NCI-H748 treated with DMSO at 0.1 percent for 48 hours (cell line): ENCODE data around the gene ZNF33B.
"Not testable (repeated sequence)": the region's sequence is repeated elsewhere in the genome, so short reads cannot be mapped to it uniquely, and the experiment has no call there.

Experiments
- DNase-seq: peaks from one replicate; lab custom pipeline; 2025; lab: John Stamatoyannopoulos, UW

Gene ZNF33B

DNA sequence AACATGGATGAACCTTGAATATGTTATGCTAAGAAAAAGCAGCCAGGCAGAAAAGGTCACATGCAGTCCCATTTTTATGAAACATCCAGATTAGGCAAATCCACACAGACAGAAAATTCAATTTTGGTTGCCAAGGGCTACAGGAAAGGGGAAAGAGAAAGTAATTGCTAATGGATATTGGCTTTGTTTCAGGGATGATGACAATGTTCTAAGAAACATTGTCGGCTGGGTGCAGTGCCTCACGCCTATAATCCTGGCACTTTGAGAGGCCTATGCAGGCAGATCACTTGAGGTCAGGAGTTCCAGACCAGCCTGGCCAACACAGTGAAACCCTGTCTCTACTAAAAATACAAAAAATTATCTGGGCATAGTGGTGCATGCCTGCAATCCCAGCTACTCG is 23.0 kb downstream of the ZNF33B start:
- DNase-seq, result no peak

DNA sequence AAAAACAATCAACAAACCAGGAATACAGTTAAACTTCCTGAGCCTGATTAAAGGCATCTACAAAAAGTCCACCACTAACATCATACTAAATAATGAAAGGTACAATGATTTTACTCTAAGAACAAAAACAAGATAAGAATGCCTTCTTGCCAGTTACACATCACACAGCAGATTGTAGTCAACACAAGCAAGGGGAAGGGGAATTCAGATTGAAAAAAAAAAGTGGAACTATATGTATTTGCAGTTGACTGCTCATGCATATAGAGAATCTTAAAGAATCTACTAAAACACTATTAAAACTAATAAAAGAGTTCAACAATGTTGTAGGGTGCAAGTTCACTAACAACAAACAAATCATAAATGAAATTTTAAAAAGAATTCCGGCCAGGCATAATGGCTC is 28.5 kb downstream of the ZNF33B start:
- DNase-seq, result no peak

DNA sequence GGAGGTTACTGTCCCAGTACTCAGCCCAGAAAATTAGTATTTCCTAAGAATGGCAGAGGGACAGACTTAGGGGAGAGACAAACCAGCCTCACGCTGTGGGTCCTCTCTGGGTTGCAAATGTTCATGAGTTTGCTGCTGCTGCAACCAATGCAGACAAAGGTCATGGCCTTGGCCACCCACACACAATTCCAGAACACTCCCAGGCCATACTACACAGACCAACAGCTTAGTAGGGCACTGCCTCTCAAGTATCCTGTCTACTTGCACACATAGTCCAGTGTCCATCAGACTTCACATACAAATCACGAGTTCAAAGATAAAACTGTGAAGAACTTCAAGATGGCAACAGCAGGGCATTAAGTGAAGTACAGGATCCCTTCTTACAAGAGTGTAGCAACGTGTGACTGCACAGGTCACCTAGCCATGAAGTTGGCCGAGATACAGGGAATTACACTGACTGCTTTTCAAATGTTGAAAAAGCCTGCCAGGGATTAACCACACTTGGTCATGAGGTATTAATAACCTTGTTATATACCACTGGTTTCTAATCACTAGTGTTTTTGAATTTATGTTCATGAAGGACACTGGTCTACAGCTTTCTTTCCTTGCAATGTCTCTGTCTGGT is 40.0 kb downstream of the ZNF33B start:
- no peak for DNase-seq

DNA sequence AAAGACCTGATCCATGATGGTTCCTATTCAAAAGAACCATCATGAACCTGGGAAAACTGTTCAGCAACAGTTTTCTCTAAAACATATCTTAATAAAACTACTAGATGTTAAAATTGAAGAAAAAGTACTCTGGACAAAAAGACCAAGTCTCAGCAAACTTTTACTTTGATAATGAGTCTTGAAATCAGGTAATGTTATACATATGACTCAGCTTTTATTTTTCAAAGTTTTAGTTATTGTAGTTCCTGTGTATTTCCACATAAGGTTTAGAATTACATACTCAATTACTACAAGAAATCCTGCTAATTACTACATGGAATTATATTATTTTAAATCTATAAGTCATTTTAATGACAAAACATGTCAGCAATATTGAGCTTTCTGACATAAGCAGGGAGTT is 42.2 kb downstream of the ZNF33B start:
- DNase-seq, result no peak

DNA sequence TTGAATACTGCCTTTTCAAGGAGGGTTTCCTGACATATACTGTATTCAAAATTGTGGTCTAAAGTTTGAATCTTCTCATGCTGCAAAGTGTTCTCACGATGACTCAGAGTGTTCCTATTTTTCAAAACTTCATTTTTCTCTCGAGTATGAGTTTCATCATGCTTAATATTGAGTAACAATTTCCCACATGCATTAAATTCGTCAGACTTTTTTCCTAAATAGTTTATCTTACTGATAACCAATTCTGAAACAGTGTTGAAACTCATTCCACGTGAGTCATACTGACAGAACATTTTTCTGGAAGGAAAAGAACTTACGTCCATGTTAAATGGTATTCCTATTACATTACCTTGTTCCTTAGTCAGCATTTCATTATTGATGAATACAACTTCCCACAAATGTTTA is 44.1 kb downstream of the ZNF33B start:
- no peak for DNase-seq

DNA sequence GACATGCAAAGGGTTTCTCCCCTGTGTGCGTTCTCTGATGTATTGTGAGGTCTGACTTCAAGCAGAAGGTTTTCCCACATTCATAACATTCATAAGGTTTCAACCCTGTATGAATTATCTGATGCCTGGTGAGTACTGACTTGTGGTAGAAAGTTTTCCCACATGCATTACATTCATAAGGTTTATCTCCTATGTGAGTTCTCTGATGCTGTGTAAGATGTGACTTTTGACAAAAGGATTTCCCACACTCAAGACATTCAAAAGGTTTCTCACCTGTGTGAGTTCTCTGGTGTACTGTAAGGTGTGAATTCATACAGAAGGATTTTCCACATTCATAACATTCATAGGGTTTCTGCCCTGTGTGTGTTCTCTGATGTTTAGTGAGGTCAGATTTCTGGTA is 45.1 kb downstream of the ZNF33B start:
- no peak for DNase-seq

DNA sequence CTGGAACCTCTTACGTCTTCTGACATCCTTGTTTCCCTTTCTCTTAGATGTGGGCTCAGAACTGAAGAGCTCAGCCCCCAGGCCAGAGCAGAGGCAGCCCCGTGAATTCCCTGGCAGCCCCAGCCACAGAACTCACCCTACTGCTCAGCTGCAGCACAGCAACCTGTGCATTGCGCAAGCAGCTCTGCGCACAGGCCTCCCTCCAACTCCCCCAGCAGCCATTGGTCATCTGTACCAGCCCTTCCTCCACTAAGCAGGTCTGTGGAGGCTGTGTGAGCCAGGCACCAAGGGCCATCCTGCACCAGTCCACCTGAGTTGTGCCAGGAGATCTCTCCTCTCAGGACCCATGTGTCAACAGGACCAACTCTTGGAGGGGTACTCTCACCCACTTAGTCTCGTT is 54.5 kb downstream of the ZNF33B start:
- DNase-seq, result no peak

DNA sequence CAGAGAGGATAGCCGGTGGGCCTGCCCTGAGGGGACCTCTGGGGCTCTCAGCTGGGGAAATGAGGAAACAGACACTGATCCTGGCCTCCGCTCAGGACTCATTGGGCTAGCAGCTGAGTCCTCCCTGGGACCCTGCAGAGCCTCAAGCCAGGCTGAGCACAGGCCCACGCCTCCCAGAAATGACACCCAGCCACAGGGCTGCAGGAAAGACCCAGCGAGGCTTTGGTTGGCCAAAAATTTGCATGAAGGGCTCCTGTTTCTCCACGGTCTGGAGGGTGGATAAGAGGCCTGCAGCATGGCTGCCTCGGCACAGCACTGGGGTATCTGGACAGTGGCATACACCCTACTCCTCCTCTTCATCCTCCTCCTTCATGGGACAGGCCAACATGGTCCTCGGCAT is 60.4 kb downstream of the ZNF33B start:
- no peak for DNase-seq

DNA sequence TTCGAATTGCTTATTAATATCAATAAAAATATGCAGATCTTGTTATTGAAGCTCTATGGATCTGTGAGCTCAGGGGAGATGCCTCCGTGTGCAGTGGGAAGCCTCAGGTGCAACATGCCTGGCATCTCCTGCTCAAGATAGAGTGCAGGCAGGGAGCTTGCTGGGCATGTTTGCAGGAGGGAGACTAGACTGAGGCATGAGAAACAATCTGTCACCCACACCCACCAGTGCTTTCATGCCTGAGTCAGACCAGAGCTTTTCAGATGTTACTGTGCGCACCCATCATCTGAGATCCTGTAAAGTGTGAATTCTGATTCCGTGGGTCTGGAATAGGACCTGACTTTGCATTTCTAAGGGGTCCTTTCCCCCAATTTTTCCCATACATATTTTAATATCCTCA is 62.0 kb downstream of the ZNF33B start:
- no peak for DNase-seq

DNA sequence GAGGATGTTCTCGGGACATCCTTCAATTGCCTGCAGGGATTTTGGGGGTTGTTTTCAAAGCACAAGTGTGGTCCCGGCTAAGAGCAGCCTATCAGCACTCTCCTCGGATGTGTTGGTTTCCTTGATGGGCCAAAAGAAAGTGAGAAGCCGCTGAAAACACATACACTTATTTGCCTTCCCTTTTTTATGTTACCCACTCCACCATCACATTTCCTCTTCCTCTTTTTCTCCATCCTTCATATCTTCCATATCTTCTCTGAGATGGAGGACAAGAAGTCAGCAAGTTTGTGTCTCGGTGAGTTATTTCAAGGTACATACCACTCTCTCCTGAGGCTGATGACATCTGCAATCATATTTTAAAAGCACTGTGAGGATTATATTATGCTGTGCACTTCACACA is 64.0 kb downstream of the ZNF33B start:
- no peak for DNase-seq

DNA sequence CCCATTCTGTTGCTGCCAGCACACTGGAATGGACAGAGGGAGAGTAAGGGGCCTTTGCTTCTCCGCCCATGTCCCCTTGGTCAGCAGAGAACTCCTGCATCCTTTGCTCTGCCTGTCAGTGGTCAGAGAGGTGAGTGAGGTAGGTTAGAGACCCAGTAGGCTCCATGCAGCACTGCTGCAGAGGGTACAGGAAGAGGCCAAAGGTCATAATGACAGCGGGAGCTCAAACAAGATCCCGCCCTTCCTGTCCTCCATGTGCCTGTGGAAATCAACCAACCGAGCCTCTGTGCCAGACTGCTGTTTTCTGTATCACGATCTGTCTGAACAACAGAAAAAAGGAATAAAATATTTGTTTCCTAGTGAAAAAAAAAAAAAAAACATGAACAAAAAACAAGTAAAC is 81.4 kb downstream of the ZNF33B start:
- no peak for DNase-seq

DNA sequence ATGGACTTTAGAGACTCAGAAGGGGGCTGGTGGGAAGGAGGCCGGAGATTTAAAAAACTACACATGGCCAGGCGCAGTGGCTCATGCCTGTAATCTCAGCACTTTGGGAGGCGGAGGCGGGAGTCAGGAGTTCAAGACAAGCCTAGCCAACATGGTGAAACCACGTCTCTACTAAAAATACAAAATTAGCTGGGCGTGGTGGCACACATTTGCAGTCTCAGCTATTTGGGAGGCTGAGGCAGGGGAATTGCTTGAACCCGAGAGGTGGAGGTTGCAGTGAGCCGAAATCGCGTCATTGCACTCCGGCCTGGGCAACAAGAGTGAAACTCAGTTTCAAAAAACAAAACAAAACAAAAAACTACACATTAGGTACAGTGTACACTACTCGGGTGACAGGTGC is 84.8 kb downstream of the ZNF33B start:
- not testable (repeated sequence) for DNase-seq

DNA sequence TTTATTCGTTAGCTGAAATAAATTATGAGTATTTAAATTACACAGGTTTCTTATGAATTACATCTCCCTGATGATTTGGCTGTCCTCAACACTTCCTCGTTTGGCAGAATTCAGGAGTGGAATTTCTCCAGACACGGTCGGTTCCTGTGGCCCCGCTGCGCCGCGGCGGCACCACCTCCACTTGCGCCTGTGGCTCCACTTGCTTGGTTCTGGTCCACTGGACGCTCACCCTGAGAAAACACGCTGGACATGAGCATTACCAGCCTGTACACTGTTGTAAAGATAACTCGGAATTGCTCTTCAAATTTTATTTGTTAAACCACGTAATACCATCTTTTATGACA is 85.3 kb downstream of the ZNF33B start:
- DNase-seq, result no peak

DNA sequence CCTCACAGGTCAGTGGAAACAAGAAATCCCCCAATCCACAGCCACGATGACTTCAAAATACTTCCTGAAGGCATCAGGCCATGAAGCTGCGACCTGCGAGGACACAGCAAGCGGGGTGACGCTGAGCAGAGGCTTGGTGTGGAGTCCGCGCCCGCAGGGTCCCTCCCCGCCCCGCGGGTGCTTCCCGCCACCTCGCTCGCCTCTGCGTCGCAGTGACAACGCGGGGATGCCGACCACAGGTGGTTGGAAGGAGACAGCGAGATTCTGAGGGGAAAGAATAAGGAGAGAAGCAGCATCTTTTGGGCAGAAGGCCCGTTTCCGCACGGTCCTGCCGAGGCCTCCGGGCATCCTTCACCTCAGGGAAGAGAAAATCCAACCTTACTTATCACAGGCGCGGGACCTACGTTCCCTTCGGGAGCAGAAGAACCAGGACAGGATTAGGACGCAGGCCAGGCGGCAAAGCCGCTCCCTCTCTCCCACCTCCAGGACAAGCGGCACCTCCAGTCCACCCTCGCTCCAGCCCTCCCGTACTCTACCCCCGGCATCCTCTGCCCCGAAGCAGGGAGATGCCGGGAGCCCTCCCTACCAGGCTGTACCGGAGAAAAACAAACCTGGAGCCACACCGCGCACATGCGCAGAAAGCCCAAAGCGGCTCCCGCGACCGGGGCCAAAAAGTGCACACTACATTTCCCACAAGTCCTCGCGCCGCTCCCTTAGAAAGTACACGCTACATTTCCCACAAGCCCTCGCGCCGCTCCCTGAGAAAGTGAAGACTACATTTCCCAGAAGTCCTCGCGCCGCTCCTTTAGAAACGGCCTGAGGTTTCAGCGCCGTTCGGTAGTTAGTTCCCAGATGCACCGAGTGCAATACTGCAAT is 85.9 kb downstream of the ZNF33B start:
- DNase-seq, result peak; percentile 92

DNA sequence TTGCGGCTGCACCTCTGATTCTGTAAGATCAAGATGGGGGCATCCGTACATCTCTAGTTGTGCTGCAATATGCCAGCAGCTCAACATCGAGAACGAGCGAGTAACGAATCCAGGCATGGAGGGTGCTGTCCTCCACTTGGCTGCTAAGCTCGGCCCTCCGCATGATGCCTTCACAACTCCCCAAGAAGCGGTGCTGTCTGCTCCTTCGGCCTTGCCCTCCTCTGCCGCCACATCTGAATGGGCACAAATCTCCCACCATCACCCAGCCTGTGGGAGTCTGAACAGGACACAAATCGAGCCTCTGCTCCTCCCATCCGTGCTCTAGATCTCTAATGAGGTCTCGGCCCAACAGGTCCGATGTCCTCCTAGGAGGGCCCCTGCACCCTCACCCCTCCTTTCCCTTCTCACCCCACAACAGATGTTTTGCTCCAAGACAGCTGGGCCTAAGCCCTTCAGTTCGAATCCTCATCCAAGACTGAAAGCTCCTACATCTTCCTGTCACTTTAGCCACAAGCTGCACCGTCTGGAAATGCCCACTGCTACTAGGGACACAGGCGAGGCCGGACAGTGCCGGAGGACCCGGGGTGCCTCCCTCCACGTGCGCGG is 86.7 kb downstream of the ZNF33B start:
- DNase-seq, result no peak

DNA sequence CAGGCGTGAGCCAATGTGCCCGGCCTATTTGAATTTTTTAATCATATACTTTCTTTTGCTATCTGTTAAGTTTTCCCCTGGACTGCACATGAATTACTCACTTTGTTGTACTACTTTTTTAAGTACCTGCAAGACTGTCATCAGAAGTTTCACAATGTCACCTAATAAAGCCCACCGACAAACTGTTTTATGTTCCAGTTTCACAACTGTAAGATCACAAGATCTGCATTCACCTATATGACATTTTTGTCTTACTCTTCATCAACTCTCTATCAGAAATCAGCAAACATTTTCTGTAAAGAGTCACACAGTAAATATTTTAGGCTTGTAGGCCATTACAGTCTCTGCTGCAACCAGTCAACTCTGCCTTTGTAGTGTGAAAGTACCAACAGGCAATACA is 88.5 kb downstream of the ZNF33B start:
- no peak for DNase-seq

DNA sequence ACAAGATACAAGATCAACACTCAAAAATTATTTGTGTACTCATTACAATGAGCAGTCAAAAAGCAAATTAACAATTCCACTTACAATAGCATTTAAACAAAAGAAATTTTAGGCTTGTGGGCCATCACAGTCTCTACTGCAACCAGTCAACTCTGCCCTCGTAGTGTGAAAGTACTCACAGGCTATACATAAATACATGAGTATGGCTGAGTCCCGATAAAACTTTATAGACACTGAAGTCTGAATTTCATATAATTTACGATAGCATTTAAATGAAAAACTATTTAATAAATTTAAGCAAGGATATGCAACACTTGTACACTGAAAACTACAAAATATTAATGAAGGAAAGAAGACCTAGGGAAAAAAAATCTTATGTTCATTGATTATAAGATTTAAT is 90.1 kb downstream of the ZNF33B start:
- DNase-seq, result no peak

DNA sequence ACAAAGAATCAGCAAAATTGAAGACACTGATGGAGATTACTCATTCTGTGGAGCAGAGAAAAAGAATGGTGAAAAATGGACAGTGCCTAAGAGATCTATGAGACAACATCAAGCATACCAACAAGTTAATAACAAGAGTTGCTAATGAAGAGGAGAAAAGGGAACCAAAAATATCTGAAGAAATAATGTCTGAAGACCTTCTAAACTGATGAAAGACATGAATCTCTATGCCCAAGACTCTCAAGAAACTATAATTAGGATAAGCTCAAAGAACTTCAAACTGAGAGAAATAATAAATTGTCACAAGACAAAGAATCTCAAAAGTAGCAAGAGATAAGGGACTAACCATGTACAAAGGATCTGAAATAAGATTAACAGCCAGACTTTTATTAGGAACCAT is 93.4 kb downstream of the ZNF33B start:
- DNase-seq, result no peak

DNA sequence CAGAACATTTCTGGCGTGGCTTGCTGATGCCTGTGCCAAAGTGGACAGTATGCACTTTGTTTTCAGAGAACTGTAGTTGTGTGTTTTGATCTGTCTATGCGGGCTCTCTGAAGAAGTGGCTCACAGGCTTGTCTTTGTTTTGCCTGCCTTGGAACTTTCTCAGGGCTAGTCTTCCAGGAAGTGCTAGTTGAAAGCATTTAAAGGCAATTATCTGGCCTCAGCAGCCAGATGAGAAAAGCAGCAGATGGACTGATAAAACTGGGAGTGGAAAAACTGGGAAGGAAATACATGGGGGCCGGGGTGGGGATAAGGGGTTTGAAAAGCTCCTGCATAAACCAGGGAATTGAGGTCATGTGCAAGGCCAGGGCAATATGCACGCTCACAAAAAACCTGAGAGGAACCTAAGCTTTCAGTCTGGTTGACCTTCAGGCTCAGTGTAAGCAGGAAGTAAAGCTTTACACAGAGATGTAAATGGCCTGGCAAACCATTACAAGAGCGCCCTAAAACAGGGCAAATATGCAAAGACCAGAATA is 94.5 kb downstream of the ZNF33B start:
- no peak for DNase-seq
